Suppressor macrophage (primary cell): Measurements from ENCODE around the gene AP1G2.
"Not testable (repeated sequence)": the region's sequence is repeated elsewhere in the genome, so short reads cannot be mapped to it uniquely, and the experiment has no call there.

ENCODE experiments used
- DNase-seq, 4 experiments: peaks; one replicate each; pipeline ENCODE4 v3.0.0-alpha.2; 2020 to 2022

The AP1G2 gene

GRCh38 chr14:23600322-23600707 lies 32.7 kb upstream of the AP1G2 start:
- DNase-seq = no peak

- not testable (repeated sequence) for DNase-seq
These were observed 26.6 kb upstream of the AP1G2 start for GRCh38 chr14:23594191-23594590.

- no peak for DNase-seq
These were observed 22.6 kb upstream of the AP1G2 start for GRCh38 chr14:23590198-23590597.

- no peak for DNase-seq
These were observed 22.0 kb upstream of the AP1G2 start for GRCh38 chr14:23589606-23590005.

DNA sequence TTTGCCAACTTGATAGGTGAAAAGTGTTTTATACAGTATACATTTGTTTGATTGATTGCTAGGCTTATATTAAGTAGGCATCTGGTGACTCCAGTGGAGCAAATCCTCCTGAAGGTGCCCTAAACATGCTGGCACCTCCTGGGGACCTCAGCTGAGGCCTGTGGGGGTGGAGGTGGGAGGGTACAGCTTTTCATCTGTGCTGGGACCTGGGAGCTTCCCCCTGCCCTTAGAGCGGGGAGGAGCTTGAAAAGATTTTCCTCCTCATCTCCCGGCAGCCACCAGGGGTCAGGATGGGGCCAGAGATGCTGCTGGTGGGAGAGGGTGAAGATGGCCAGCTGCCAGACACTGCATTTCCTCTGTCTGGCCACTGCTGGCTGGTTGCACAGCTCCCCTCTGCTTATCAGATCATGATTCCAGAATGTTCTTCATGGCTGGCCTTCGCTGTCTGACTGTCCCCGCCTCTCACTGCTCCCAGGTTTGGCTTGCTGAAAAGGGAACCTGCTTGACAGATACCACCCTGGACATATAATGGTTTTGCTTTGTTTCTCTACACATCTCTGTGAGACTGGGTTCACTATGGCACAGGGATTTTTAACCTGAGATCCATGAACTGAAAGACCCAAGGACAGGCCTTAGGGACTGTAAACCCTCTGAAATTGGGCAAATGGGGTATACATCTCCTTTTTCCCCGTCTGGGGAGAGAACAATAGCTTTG lies 21.4 kb upstream of the AP1G2 start:
- DNase-seq = peak; percentile 91 to 94 (median 93)

DNA sequence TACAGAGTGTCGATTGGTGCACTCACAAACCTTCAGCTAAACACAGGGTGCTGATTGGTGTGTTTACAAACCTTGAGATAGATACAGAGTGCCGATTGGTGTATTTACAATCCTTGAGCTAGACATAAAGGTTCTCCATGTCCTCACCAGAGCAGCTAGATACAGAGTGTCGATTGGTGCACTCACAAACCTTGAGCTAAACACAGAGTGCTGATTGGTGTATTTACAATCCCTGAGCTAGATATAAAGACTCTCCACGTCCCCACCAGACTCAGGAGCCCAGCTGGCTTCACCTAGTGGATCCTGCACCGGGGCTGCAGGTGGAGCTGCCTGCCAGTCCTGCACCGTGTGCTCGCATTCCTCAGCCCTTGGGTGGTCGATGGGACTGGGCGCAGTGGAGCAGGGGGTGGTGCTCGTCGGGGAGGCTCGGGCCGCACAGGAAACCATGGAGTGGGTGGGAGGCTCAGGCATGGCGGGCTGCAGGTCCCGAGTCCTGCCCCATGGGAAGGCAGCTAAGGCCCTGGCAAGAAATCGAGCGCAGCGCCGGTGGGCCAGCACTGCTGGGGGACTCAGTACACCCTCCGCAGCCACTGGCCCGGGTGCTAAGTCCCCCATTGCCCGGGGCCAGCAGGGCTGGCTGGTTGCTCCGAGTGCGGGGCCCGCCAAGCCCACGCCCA lies 17.1 kb upstream of the AP1G2 start:
- not testable (repeated sequence) for DNase-seq

- DNase-seq = not testable (repeated sequence)
These were observed 16.4 kb upstream of the AP1G2 start for GRCh38 chr14:23583761-23584526.

DNA sequence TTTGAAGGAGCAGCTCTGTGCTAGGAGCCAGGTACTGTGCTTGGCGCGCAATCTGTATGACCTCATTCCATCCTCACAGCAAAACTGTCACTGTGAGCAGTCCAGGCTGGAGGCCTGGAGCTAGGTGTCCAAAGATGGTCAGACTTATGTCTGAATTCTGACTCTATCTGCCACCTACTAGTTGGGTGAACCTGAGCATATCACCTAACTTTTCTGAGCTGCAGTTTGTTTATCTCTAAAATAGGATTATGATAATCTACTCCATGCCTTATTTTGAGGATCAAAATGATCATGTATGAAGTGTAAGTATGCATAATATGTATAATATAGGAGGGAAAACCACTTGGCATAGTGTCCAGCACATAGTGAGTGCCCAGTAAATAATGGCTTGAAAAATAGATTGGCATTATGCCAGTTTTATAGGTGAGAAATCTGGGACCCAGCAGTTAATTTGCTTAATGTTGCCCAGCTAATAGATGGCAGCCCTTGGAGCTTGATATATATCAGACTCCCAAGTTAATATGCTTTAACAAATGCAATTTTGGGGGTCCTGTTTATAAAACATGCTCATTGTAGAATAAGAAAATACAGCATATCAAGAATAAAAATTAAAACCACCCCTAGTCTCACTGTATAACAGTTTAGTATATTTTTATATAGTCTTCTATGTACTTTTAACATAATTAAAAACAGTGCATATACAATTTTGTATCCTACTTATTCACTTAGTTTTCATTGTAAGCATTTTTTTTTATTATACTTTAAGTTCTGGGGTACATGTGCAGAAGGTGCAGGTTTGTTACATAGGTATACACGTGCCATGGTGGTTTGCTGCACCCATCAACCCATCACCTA lies 15.5 kb upstream of the AP1G2 start:
- no peak for DNase-seq

- no peak for DNase-seq
These were observed 13.3 kb upstream of the AP1G2 start for GRCh38 chr14:23580948-23581281.

DNA sequence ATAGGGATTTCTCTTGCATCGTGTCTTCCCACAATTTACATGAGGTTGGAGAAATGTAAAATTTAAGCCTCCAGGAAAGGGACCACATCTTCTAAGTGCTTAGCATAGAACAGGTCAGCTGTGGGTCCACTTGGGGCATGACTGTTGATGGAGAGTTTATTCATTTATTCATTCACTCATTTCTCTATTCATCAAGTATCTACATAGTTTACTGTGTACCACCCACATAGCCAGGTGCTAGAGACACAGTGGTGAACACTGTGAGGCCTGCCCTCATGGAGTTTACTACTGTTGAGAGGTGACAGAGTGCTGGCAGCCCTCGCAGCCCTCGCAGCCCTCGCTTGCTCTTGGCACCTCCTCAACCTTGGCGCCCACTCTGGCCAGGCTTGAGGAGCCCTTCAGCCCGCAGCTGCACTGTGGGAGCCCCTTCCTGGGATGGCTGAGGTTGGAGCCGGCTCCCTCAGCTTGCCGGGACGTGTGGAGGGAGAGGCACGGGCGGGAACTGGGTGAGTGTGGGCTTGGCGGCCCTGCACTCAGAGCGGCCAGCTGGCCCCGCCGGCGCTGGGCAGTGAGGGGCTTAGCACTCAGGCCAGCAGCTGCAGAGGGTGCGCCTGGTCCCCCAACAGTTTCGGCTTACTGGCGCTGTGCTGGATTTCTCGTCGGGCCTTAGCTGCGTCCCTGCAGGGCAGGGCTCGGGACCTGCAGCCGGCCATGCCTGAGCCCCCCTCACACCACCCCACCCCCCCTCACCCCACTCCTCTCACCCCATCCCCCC lies 12.7 kb upstream of the AP1G2 start:
- DNase-seq = no peak

DNA sequence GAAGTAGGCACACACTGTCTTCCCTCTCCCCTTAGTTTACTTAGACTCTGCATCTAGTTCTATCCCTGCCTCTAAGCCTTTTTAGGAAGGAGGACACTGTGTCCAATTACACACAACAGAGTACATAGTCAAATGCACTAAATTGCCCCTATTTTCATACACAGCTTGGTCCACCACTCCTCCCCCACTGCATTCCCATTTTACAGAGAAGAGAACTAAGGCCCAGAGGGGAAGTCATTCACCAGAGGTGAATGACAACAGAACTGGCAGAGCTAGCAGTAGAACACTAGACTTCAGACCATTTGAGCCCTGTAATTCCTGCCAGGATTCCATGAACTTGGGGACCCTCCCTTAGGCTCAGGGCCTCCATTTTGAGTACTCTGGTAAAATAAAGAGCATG lies 12.1 kb upstream of the AP1G2 start:
- no peak for DNase-seq

DNA sequence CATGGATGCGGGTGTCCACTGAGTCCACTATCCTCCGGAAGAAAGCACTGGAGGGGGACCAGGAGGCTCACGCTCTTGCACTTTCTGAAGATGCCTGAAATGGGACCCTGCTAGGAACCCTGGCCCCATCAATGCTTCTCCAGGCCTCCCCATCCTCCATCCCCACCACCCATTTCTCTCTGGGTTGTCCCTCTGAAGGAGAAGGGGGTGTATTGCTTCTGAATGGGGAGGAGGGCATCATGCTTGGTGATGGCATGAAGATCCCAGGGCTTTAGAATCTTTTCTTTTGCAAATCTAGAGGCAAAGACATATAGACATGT lies 11.7 kb upstream of the AP1G2 start:
- DNase-seq = no peak

DNA sequence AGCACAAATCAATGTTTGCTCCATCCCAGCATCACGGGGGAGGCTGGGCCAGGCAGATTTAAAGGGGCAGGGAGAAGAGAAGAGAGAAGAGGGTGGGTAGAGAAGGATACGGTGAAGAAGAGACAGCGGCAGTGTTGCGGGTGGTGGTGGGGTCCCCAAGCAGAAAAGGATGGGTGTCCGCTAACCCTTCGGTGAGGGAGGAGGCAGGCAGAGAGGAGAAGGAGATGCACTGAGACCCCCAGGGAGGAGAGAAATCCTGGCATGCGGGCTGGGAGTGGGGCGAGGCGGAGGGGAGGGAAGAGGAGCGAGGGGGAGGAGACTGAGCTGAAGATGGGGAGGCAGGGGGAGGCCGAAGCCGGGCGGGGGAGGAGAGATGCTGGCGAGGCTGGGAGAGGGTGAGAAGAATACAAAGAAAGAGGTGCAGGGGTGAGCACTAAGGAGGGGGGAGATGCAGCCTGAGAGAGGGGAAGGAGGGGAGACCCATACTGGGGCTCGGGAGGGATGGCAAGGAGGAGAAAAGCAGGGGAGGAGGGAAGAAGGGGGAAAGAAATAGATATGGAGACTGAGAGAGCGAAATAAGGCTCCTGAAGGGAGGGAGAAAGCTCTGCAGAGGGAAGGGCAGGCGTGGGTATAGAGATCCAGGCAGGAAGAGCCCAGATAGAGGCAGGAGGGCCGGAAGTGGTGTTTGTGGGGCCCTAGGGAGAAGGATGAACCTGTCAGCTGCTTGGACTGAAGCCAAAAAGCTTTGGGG lies 11.1 kb upstream of the AP1G2 start, which contains the start of gene JPH4:
JPH4 (minus strand) TSS at position 231 of the 751 bp plus-strand sequence. CDS start 1,337 bp downstream, outside the sequence.
- DNase-seq = no peak

DNA sequence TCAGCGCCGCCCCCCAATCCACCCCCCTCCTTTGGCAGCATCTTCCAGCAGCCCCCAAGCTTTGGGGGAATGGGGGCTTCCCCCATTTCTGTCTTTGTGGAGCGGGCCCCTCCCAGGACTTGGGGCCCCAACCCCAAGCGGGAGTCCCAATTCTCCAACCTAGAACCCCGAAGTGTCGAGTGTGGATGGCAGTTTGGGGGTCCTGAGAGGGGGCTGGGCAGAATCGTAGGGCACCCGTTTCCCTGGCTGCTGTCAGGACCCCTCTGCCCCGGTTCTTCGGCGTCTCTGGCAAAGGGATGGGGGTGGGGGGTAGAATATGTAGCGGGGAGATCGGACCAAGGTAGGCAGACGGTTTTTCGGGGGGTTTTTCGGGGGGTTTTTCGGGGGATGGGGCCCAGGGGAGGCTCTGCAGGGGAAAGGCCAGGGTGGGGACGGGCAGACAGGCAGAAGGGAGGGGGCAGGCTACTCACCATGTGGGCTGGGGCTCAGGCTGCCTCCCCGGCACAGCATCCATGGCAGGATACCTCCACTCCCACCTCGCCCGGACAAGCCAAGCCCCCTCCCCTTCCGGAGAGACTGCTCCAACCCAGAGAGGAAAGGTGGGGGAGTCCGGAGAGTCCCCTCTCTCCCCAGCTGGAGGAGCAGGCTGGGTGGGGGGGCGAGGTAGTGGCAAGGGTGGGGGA lies 10.3 kb upstream of the AP1G2 start:
- no peak for DNase-seq

GRCh38 chr14:23577004-23577681 lies 9.6 kb upstream of the AP1G2 start:
- peak in 3 of 4 experiments; percentile 26 to 54 (median 52) for DNase-seq

DNA sequence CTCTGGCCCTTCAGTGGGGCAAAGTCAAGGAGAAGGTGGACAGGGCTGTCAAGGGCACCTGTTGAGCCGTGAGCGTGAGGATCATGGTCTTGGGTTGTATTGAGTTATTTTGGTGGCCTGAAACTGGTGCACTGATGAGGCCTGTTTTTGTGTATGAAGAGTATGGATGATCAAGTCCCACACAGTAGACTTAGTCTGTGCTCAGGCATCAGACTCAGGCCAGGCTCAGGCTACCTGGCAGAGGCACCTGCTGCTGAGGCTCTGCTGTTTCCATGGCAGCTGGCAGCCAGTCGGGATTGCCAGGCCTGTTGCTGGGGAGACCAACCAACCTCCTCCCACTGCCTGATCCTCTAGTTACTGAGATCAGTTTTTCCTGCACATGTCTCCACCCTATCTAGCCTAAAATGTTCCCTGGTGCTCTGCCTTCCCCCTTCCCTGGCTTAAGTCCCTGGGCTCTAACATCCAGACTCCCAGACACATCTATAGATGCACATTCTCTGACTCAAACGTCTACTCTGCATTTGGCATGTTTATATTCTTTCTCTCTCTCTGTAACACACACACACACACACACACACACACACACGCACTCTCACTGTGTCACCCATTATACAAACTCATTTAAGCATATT lies 5.9 kb upstream of the AP1G2 start:
- DNase-seq = no peak

DNA sequence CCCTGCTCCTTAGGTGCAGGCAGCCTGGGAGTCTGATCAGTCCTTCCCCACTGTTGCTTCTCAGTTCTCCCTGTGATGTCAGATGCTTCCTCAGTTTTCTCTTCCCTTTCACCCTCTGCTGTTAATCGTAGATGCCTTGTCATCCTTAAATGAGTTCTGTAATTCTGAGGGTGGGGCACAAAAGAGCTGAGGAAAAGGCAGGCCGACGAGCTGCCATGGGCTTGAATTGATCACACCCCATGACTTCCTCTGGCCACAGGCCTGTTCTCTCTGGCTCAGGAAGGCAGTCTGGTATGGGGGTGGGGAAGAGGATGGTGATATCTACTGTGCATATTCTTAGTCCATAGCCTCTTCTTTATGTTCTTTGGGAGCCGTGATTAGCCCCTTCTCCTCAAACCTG lies 5.2 kb upstream of the AP1G2 start:
- peak; percentile 76 to 88 (median 82) for DNase-seq

GRCh38 chr14:23572524-23572828 lies 4.9 kb upstream of the AP1G2 start:
- peak in 2 of 4 experiments; percentile 44 to 49 for DNase-seq

GRCh38 chr14:23571701-23572523 lies 4.3 kb upstream of the AP1G2 start:
- DNase-seq = peak in 3 of 4 experiments; percentile 17 to 27 (median 25)
